Hematopoietic multipotent progenitor cell treated with erythropoietin and hydrocortisone succinate and interleukin-3 and kit ligand, for 8 days (in vitro differentiated cells): ENCODE measurements around the gene COPS9.

Source experiments
- DNase-seq: peaks from one replicate; pipeline ENCODE4 v3.0.0-alpha.2; 2015

The COPS9 gene

DNA sequence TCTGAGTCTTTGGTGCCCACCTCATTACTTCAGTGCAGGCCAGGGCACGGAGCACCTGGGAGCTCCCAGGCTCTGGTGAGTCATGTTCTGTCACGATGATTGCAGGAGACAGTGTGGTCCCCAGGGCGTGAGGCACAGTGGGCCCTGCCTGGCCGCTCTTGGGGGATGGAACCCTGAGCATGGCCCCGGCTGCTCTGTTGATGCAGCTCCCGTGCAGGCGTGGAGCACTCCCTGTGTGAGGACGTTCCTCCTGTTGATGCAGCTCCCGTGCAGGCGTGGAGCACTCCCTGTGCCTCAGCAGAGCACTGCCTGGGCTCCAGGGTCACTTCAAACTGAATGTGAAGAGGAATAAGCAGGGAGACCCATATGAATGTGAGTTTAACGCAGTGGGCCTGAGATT lies 30.1 kb downstream of the COPS9 start:
- no peak for DNase-seq

DNA sequence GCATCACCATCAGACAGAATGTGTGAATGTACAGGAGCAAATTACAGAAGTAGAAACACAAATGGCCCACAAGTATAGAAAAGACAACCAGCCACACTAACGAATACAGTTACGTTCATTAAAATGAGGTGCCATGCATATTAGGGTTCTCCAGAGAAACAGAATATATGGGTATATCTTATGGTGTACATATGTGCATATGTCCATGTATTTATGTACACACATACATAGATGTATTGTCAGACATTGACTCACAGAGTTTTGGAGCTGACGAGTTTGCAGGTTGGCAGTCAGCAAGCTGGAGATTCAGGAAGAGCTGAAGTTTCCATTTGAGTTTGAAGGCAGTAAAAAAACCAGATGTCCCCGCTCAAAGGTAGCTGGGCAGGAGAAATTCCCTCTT lies 33.0 kb downstream of the COPS9 start:
- DNase-seq = no peak

DNA sequence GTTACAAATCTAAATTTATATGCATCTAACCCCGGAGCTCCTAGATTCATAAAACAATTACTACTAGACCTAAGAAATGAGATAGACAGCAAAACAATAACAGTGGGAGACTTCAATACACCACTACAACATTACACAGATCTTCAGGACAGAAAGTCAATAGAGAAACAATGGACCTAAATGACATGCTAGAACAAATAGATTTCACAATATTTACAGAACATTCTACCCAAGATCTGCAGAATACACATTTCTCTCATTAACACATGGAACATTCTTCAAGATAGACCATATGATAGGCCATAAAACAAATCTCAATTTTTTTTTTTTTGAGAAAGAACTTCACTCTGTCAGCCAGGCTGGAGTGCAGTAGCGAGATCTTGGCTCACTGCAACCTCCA lies 37.8 kb downstream of the COPS9 start:
- no peak for DNase-seq

- DNase-seq = no peak
These were observed 40.3 kb downstream of the COPS9 start for GRCh38 chr2:240095556-240096523.

GRCh38 chr2:240089306-240089705 lies 46.8 kb downstream of the COPS9 start:
- DNase-seq = peak; percentile 14

- no peak for DNase-seq
These were observed 49.5 kb downstream of the COPS9 start for GRCh38 chr2:240086563-240086962.
